HG03432 (cell line): ENCODE results near the gene CCSER2.
A peak's percentile ranks its signal among the peaks of the same experiment; 100 is the strongest.
"Not testable (repeated sequence)": the region's sequence is repeated elsewhere in the genome, so short reads cannot be mapped to it uniquely, and the experiment has no call there.

Source experiments
- ATAC-seq: cut with Tn5 transposase; IDR thresholded peaks from one replicate; pipeline ENCODE4 v1.9.1; 2021; ENCODE audit warnings: mild to moderate bottlenecking, moderate library complexity; ENCODE audit not compliant: unreplicated experiment

Gene CCSER2

DNA sequence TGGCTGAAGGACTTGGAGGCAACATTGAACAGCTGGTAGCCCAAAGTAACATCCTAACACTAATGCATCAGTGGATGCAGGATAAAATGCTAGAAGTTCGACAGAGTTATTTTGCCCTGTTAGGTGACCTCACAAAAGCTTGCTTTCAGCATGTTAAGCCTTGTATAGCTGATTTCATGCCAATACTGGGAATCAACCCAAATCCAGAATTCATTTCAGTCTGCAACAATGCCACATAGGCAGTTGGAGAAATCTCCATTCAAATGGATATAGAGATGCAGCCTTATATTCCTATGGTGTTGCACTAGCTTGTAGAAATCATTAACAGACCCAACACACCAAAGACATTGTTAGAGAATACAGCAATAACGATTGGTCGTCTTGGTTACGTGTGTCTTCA is 62.9 kb downstream of the CCSER2 start:
- no peak for ATAC-seq

GRCh38 chr10:84392181-84392580 is 63.8 kb downstream of the CCSER2 start:
- ATAC-seq: no peak

DNA sequence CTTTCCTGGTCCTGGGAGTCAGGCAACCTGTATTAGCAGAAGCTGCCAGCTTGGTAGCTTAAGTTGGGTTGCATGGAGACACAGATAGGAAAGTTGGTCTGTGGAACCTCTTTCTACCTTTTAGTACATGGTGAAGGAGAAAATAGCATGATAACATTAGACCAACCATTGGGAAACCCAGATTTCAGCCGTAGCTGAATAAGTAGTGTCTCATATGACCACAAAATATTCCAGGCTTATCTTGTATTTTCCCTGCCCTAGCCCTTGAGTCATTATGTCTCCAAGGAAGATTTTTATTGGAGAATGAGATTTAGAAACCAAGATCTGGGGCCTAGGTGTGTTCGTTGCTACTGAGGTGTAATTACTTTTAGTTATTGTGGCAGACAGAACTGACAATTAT is 67.2 kb downstream of the CCSER2 start:
- ATAC-seq: no peak

GRCh38 chr10:84397735-84398144 is 69.4 kb downstream of the CCSER2 start:
- ATAC-seq: no peak

GRCh38 chr10:84398696-84399095 is 70.3 kb downstream of the CCSER2 start:
- ATAC-seq: no peak

GRCh38 chr10:84401854-84402611 is 73.6 kb downstream of the CCSER2 start:
- ATAC-seq: no peak

DNA sequence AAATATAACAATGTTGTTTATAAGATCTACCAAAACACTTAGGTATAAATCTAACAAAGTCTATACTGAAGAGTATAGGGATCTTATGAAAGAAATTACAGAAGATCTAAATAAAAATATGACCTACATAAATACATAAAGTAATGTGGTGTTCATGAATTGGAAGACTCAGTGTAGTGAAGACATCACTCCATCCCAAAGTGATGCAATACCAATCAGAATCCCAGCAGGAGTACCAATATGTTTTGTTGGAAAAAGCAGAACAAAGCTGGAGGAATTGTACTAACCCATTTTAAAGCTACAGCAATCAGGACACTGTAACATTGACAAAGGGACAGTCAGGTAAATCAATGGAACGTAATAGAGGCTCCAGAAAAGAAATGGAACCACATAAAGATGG is 76.4 kb downstream of the CCSER2 start:
- no peak for ATAC-seq

DNA sequence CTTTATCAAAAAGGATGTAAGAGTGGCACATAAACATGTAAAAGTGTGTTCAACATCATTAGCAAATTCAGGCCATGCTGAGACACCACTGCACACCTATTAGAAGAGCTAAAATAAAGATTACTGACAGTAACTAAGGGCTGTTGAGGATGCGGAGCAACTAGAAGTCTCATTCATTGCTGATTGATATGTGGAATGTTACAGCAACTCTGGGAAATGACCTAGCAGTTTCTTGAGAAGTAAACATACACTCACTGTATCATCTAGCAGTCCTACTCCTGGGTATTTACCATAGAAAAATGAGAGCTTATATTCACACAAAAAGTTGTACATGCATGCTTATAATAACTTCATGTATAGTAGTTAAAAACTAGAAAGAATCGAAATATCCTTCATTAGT is 77.3 kb downstream of the CCSER2 start:
- ATAC-seq: no peak

GRCh38 chr10:84406561-84406960 is 78.2 kb downstream of the CCSER2 start:
- ATAC-seq: no peak

- no peak for ATAC-seq
These were observed 79.1 kb downstream of the CCSER2 start for GRCh38 chr10:84407388-84408049.

DNA sequence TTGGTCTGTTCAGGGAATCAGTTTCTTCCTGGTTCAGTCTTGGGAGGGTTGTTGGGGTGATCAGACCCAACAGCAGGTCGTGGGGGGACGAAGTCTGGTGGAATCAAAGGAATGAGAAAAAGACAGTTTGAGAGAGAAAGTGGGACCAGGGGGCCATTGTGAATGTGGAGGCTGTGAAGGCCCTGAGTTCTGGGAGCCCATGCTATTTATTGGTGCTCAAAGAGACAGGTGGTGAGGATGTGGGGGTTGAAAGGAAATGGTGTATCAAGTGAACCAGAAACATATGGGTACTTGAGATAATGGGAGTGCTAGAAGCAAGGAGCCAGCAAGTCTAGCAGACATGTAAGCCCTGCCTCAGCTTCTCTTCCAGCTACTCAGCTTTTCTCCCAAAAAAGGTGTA is 84.1 kb downstream of the CCSER2 start:
- ATAC-seq: no peak

DNA sequence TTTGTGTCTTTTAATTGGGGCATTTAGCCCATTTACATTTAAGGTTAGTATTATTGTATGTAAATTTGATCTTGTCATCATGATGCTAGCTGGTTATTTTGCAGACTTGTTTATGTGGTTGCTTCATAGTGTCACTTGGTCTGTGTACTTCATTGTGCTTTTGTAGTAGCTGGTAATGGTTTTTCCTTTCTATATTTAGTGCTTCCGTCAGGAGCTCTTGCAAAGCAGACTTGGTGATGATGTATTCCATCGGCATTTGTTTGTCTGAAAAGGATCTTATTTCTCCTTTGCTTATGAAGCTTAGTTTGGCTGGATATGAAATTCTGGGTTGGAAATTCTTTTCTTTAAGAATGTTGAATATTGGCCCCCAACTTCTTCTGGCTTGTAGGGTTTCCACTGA is 85.7 kb downstream of the CCSER2 start:
- ATAC-seq: not testable (repeated sequence)

- ATAC-seq: no peak
These were observed 87.3 kb downstream of the CCSER2 start for GRCh38 chr10:84415539-84416244.

DNA sequence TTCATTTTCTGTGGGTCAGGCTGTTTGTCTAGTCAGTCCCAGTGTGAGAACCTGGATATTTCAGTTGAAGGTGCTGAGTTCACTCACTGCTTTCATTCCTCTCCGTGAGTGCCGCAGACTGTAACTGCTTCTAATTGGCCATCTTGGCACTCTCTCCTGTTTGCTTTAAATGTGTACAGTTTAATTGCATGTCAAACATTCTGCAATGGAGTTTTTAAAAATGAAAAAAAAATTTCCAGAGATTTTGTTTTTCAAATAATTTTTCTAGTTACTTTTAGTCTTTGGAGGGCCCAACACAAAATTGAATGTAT is 87.8 kb downstream of the CCSER2 start:
- no peak for ATAC-seq

DNA sequence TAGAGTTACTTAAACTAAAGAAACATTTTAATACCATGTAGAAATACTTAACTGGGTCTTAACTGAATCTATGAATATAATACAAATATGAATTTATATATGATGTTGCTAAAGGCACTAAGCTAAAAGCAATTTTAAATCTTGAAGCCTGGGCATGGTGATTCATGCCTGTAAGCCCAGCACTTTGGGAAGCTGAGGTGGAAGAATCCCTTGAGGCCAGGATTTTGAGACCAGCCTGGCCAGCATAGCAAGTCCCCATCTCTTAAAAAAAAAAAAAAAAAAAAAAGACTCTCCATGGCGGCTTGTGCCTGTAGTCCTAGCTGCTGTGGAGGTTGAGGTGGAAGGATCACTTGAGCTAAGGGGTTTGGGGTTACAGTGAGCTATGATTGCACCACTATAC is 95.3 kb downstream of the CCSER2 start:
- ATAC-seq: no peak

DNA sequence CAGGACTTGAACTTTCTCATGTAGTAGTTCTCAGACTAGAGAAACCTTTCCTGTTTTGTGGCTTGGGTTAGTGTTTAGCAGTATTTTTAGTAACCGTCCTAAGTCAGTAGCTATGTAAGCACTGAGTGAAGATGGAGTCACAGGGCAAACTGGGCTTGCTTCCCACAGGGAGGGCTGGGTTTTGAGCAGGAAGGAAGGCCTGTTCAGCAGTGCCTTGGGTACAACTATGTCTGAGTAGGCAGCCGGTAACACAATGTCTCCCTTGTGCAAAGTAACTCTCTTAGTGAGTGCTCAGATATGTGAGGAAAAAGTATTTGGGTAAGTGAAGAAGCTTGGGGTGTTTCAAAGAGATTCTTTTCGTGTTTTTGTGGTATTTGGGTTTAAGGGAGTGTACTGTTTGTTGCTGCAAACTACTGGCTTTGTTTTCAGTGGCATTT is 96.4 kb downstream of the CCSER2 start:
- peak; percentile 58 for ATAC-seq

DNA sequence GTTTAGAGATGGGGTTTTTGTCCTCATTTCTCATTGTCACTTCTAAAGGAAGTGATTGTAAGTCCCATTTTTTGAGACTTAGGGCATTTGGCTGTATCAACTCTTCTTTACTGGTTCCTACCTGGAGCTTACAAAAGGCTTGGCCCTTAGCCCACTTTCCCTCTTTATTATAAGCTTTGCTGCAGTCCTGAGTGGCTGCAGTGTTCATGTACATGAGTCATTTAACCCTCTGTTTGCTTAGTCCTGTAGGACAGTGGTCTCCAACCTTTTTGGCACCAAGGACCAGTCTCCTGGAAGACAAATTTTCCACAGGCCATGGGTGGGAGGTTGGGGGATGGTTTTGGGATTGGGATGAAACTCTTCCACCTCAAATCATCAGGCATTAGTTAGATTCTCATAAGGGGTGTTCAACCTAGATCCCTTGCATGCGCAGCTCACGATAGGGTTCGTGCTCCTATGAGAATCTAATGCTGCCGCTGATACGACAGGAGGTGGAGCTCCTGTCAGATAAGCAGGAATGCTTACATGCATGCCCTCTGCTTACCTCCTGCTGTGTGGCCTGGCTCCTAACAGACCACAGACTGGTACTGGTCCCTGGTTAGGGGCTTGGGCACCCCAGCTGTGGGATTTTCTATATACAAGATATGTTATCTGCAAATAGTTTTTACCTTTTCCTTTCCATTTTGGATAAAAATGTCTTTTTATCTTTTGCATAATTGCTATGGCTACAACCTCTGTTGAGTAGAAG is 99.7 kb downstream of the CCSER2 start:
- no peak for ATAC-seq

DNA sequence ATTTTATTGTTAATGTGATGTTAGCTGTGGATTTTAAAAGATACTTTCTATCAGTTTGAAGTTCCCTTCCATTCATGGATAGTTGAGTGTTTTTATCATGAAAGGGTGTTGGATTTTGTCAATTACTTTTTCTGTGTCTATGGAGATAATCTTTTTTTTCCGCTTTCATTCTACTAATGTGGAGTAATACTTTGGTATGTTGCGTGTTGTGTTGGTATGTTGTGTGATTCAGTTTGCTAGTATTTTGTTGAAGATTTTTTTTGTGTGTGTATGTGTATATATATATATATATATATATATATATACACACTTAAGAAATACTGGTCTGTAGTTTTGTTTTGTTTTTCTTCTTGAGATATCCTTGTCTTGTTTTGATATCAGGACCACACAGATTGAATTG is 100.3 kb downstream of the CCSER2 start:
- ATAC-seq: no peak

GRCh38 chr10:84429926-84430520 is 101.6 kb downstream of the CCSER2 start:
- peak; percentile 99 for ATAC-seq

GRCh38 chr10:84432891-84433290 is 104.5 kb downstream of the CCSER2 start:
- no peak for ATAC-seq

DNA sequence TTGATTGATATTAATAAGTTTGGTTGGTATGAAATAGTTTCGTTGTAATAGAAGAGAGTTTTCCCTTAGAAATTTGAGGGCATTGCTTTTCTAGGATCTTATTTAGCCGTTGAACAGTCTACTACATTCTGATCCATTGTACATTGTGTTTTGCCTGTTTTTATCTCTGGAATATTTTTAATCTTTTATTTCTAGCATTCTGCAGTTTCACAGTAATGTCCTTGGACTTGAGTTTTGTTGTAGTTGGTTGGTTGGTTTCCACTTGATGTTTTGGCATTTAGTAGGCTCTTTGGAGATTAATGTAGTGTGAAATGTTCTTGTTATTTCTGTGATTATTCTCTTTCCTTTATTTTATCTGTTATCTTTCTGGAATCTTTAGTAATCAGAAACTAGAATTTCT is 112.4 kb downstream of the CCSER2 start:
- no peak for ATAC-seq
